Smooth muscle cell (in vitro differentiated cells): ENCODE results near the gene RNASE1. TPM values are rescaled to one million over a fixed set of nuclear protein-coding genes. Genes with fewer than 3 reads are reported as not detected.
A peak's percentile ranks its signal among the peaks of the same experiment; 100 is the strongest.
"Not testable (repeated sequence)": the region's sequence is repeated elsewhere in the genome, so short reads cannot be mapped to it uniquely, and the experiment has no call there.

Source experiments
- DNase-seq: peaks from one replicate; lab custom pipeline; 2025; ENCODE audit not compliant: unreplicated experiment; lab: John Stamatoyannopoulos, UW
- H2AFZ ChIP-seq: fragments of 200-600 bp; sonication (generic); 2 replicates; pipeline ENCODE4 v1.6.0; 2016; ENCODE audit warnings: antibody characterized with exemption, low read depth, mild to moderate bottlenecking
- H3F3A ChIP-seq: fragments of 200-600 bp; sonication (generic); 2 replicates; pipeline ENCODE4 v1.6.0; 2017; ENCODE audit warnings: antibody characterized with exemption, low read depth
- H3K27ac ChIP-seq: fragments of 200-600 bp; sonication (generic); 2 replicates; pipeline ENCODE4 v1.5.1; 2016; ENCODE audit warnings: low read depth, mild to moderate bottlenecking
- H3K27me3 ChIP-seq: fragments of 200-600 bp; sonication (generic); 2 replicates; pipeline ENCODE4 v1.6.1; 2016; ENCODE audit warnings: low read depth, mild to moderate bottlenecking
- H3K36me3 ChIP-seq: fragments of 200-600 bp; sonication (generic); 2 replicates; pipeline ENCODE4 v1.5.1; 2016; ENCODE audit warnings: low read depth
- H3K4me1 ChIP-seq: fragments of 200-600 bp; sonication (generic); 2 replicates; pipeline ENCODE4 v1.5.1; 2016; ENCODE audit warnings: low read depth
- H3K4me2 ChIP-seq: fragments of 200-600 bp; sonication (generic); 2 replicates; pipeline ENCODE4 v1.6.0; 2016; ENCODE audit warnings: mild to moderate bottlenecking
- H3K4me3 ChIP-seq: fragments of 200-600 bp; sonication (generic); 2 replicates; pipeline ENCODE4 v1.5.1; 2016; ENCODE audit warnings: mild to moderate bottlenecking
- H3K79me2 ChIP-seq: fragments of 200-600 bp; sonication (generic); 2 replicates; pipeline ENCODE4 v1.6.0; 2016; ENCODE audit warnings: low read depth, mild to moderate bottlenecking
- H3K9ac ChIP-seq: fragments of 200-600 bp; sonication (generic); 2 replicates; pipeline ENCODE4 v1.6.0; 2016; ENCODE audit warnings: low read depth
- H3K9me3 ChIP-seq: fragments of 200-600 bp; sonication (generic); replicated peaks from 2 replicates; pipeline ENCODE4 v1.5.1; 2016; ENCODE audit warnings: low read depth
- H4K20me1 ChIP-seq: fragments of 200-600 bp; sonication (generic); 2 replicates; pipeline ENCODE4 v1.6.0; 2016; ENCODE audit warnings: low read depth
- WGBS: methylation state at CpG from one replicate; pipeline ENCODE4 v1.1.7; 2016; ENCODE audit warnings: low lambda C conversion rate; 5-methylcytosine and 5-hydroxymethylcytosine counted together
- polyA plus RNA-seq: library from polyadenylated mRNA; unstranded; fragments of >200 nt; fragmentation: Nextera tagmentation; extraction: Ambion mirVana; gene quantifications from 2 replicates; pipeline ENCODE4 v1.2.1, GENCODE V29; 2016
- total RNA-seq: library from RNA; depleted of rRNA; stranded (reverse); fragments of >200 nt; gene quantifications from 2 replicates; pipeline ENCODE4 v1.2.3, GENCODE V29; 2014
- TF ChIP-seq, protein P1 (sequence below): fragments of 200-600 bp; sonication (generic); IDR thresholded peaks from 2 replicates; pipeline ENCODE4 v1.5.1; 2017; ENCODE audit warnings: borderline replicate concordance, mild to moderate bottlenecking, antibody characterized with exemption; ENCODE audit not compliant: insufficient read depth, poor library complexity, severe bottlenecking

The RNASE1 gene
- total and polyA plus RNA-seq, 2 experiments from 2014 or later: 4.0 to 6.9 TPM

- Histone ChIP-seq H4K20me1 (no peaks in the 10 kb centered on the region), H3K4me1 (no peaks in the 10 kb centered on the region), H3K27me3 (no peaks in the 10 kb centered on the region), H3K4me2 (no peak overlapping the region), H3F3A (no peaks in the 10 kb centered on the region), H3K9me3 (no peaks in the 10 kb centered on the region), H3K27ac (no peak overlapping the region), H3K4me3 (no peak overlapping the region), H3K9ac (no peak overlapping the region), H2AFZ (no peak overlapping the region), H3K79me2 (no peaks in the 10 kb centered on the region), H3K36me3 (no peaks in the 10 kb centered on the region)
- WGBS: 95% methylated on average over 2 of the region's 2 CpGs
- no peak for DNase-seq
- TF ChIP-seq, protein P1, sequence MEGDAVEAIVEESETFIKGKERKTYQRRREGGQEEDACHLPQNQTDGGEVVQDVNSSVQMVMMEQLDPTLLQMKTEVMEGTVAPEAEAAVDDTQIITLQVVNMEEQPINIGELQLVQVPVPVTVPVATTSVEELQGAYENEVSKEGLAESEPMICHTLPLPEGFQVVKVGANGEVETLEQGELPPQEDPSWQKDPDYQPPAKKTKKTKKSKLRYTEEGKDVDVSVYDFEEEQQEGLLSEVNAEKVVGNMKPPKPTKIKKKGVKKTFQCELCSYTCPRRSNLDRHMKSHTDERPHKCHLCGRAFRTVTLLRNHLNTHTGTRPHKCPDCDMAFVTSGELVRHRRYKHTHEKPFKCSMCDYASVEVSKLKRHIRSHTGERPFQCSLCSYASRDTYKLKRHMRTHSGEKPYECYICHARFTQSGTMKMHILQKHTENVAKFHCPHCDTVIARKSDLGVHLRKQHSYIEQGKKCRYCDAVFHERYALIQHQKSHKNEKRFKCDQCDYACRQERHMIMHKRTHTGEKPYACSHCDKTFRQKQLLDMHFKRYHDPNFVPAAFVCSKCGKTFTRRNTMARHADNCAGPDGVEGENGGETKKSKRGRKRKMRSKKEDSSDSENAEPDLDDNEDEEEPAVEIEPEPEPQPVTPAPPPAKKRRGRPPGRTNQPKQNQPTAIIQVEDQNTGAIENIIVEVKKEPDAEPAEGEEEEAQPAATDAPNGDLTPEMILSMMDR: no peak
These were observed 32.3 kb upstream of the RNASE1 start for GRCh38 chr14:20834899-20835298.

DNA sequence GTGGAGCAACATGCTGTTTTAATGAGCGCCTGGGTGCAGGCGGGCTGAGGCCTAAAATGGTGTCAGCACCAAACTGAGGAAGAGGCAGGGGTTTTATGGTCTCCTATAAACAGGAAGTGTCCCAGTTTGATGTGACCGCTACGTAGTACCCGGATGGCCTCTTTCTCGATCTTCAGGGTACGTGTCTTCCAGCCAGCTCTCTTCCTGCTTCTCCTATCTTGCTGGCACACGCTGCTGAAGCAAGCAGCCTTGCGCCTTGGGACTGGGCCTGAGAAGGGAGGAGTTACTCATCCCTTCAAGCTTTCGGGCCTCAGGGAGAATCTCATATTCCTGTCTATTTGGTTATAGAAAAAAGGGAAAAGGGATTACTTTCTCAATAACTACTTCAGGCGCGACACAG, 28.2 kb upstream of the RNASE1 start:
- Histone ChIP-seq H3K27ac (no peak overlapping the region), H3K4me2 (no peak overlapping the region), H3F3A (no peaks in the 10 kb centered on the region), H3K9ac (no peak overlapping the region), H3K36me3 (no peaks in the 10 kb centered on the region), H3K27me3 (no peaks in the 10 kb centered on the region), H2AFZ (no peak overlapping the region), H3K4me1 (peaks cover 4% of the 10 kb centered on the region), H3K4me3 (no peak overlapping the region), H4K20me1 (no peaks in the 10 kb centered on the region), H3K9me3 (no peaks in the 10 kb centered on the region), H3K79me2 (no peaks in the 10 kb centered on the region)
- no peak for DNase-seq
- TF ChIP-seq, protein P1: no peak
- WGBS: 94% methylated on average over 12 of the region's 12 CpGs

- H3K27me3 ChIP-seq, H3K36me3 ChIP-seq, H3K79me2 ChIP-seq, H3F3A ChIP-seq, H3K9me3 ChIP-seq, H4K20me1 ChIP-seq, H3K4me1 ChIP-seq: not testable (repeated sequence)
- DNase-seq: peak; percentile 39
- TF ChIP-seq, protein P1: peak; percentile 34
- Histone ChIP-seq H3K9ac (peak overlapping the region; percentile 85), H3K4me3 (peak overlapping the region; percentile 67), H3K4me2 (peak overlapping the region; percentile 86), H2AFZ (peak overlapping the region; percentile 56), H3K27ac (peak overlapping the region; percentile 90)
- WGBS: 7% methylated on average over 11 of the region's 11 CpGs
These were observed 25.5 kb upstream of the RNASE1 start for GRCh38 chr14:20828024-20828694.

- H3K4me2 ChIP-seq: peak overlapping the region; percentile 86
- H3K27ac ChIP-seq: peak overlapping the region; percentile 90
- peak overlapping the region; percentile 67 for H3K4me3 ChIP-seq
- no peaks in the 10 kb centered on the region for H3F3A ChIP-seq
- H4K20me1 ChIP-seq: no peaks in the 10 kb centered on the region
- no peaks in the 10 kb centered on the region for H3K27me3 ChIP-seq
- H3K4me1 ChIP-seq: peaks cover 4% of the 10 kb centered on the region
- no peak for DNase-seq
- TF ChIP-seq, protein P1: no peak
- H3K9me3 ChIP-seq: no peaks in the 10 kb centered on the region
- 3% methylated on average over 3 of the region's 3 CpGs for WGBS
- H3K79me2 ChIP-seq: no peaks in the 10 kb centered on the region
- no peaks in the 10 kb centered on the region for H3K36me3 ChIP-seq
- peak overlapping the region; percentile 85 for H3K9ac ChIP-seq
- H2AFZ ChIP-seq: peak overlapping the region; percentile 39
These were observed 24.7 kb upstream of the RNASE1 start for GRCh38 chr14:20827326-20827725.

DNA sequence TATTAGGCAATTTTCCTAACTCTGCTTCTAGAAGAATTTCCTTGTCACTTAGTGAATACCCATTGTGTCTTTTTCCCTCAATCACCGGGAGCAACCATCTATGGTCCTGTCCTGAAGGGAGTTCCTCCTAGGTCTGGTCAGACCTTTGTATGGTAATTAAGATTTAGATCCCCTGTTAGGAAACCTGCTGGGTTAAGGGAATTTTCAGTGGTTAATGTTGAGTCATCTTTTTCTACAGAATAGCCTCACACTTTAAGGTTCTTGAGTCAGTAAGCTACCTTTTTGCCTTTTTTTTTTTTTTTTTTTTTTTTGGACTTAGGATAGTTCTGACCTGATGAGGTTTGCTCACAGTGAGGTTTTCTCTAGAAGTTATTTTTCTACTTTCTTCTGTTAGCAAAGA, 24.0 kb upstream of the RNASE1 start:
- not testable (repeated sequence) for H3K27me3 ChIP-seq, H3K79me2 ChIP-seq, H3K4me1 ChIP-seq, H3F3A ChIP-seq, H3K9me3 ChIP-seq, DNase-seq, H4K20me1 ChIP-seq, H2AFZ ChIP-seq, H3K36me3 ChIP-seq
- H3K9ac ChIP-seq: peak overlapping the region; percentile 85
- H3K27ac ChIP-seq: peak overlapping the region; percentile 90
- peak overlapping the region; percentile 86 for H3K4me2 ChIP-seq
- WGBS: 16% methylated on average over 1 of the region's 1 CpG
- peak overlapping the region; percentile 67 for H3K4me3 ChIP-seq
